ENCODE measurements around the gene VMO1.
A peak's percentile ranks its signal among the peaks of the same experiment; 100 is the strongest.
"Not testable (repeated sequence)": the region's sequence is repeated elsewhere in the genome, so short reads cannot be mapped to it uniquely, and the experiment has no call there.

The VMO1 gene, protein sequence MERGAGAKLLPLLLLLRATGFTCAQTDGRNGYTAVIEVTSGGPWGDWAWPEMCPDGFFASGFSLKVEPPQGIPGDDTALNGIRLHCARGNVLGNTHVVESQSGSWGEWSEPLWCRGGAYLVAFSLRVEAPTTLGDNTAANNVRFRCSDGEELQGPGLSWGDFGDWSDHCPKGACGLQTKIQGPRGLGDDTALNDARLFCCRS

DNA sequence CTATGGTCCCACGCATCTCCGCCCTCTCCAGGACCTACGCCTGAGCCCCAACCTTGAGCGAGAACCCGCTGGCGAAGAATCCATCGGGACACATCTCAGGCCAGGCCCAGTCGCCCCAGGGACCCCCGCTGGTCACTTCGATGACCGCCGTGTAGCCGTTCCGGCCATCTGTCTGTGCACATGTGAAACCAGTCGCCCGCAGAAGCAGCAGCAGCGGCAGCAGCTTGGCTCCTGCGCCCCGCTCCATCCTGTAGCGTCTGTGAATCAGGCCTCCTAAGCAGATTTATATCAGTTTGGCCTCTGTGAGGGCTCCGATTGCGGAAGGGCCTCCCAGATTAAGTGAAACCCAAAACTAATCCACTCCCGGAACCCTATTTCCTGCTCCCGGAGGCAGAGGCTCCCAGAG lies at the start of gene VMO1:
Gene VMO1 (minus strand): TSS at position 259 of the 406 bp plus-strand sequence. CDS start 12 bp downstream, at position 247.
- DNase-seq (ENCODE audit: low spot score): peak; percentile 42

DNA sequence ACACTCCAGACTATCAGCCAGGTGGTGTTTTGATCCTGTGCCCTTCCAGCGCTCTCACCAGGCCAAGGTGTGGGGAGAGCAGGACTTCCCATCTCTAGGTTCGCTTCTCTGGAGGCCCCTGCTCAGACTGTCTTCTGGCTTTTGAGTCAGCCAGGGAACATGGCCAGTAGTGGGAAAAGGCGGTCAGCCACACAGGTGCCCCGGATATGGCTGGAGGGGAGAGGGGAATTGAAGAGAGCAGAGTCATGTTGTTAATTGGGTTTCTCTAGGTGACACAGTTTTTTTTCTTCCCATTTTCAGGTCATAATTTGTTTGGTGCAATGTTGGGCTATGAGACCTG lies 48.5 kb upstream of the VMO1 start:
- no peak for DNase-seq (ENCODE audit: low spot score)

DNA sequence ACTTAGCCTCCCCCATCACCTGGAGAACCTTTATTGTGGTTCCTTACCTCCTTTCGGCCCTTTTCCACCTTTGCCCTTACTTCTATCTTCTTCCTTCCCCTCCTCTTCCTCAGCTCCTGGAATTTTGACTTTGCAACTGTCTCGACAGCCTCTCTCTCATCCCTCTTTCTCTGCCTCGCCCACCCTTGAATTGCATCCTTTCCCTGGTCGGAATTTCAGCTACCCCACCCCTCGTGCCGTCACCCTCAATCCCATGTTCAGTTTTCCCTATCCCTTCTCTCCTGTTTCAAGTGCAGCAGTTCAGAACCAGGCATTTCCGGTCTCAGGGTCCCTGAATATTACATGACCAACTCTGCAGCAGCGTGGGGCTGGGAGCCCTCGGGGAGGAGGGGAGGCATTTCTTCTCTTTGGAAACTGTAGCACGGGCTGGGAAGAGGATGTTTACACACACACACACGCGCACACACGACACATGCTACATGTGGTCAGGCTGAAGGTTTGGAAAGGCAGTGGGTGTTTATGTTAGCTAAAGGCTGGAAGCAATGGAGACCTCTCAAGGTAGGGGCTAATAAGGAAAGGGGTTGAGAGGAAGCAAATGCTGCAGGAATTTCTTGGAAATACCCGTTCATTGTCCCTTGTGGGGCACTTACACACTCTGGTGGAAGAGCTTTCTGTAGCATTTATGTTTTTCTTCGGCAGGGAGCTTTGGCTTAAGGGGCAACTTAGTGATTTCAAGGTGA lies 47.9 kb upstream of the VMO1 start:
- DNase-seq (ENCODE audit: low spot score): peak; percentile 46

DNA sequence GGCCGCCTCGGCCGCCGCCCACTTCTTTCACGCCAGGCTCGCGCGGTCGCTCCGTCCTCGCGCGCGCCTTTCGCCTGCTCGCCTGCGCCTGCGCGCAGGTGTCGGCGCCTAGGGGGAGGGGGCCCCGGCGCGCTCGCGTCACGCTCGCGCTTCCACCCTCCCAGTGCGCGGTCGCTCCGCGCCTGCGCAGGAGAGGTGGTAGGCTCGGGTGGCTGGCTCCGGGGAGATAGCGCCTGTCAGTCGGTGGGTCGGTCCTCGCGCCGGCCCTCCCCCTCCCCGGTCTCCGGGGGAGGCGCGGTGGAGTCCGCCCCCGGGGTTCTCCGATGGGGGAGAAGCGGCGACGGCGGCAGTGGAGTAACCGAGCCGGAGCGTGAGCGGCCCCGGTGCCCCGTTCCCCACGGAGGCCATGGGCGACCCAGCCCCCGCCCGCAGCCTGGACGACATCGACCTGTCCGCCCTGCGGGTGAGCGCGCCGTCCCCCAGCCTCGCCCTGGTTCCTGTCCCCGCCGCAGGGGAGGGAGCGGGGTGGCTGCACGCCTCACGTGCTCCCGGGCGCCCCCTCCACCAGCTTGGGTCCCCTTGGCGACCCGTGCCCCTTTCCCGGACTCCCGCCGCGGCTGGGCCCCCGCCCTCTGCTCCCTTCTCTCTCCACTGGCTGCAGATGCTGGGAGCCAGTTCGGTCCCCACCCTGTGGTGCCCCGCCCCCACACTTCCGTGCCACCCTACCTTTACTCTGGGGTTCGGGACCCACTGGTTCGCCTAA lies 47.2 kb upstream of the VMO1 start, which contains the start of gene MINK1:
Gene MINK1 (plus strand): TSS at position 163 of the 763 bp plus-strand sequence. CDS start 244 bp downstream, at position 407.
- DNase-seq (ENCODE audit: low spot score): peak; percentile 100

DNA sequence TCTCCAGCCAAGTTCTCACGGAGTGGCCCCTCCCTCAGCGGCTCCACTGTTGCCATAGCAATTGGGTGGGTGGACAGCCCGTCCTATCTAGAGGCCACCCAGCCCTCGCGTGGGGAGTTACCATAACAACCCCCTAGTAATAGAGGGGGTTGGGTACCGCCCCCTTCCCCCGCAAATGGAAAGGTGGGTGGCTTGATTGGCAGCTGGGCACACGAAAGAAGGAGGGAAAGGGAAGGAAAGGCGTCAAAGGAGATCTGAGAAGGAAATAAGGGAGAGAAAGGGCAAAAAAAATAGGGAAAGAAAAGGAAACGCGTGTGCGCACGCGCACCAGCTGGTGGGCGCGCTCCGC lies 46.6 kb upstream of the VMO1 start:
- DNase-seq (ENCODE audit: low spot score): not testable (repeated sequence)

DNA sequence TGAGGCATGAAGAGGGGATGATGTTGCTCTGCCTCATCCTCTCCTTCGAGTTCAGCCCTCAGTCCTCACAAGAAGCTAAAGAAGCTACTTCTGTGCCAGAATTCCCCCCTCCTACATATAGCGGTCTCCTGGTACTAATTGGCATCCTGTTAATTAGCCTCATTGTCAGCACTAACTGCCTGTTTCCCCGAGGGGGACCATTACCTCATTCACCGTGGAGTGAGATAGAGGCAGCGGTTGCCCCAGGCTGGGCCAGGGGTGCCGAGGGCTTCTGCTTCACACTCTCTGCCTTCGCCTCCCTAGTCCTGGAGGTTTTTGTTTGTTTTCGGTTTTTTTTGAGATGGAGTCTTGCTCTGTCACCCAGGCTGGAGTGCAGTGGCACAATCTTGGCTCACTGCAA lies 41.2 kb upstream of the VMO1 start:
- no peak for DNase-seq (ENCODE audit: low spot score)

DNA sequence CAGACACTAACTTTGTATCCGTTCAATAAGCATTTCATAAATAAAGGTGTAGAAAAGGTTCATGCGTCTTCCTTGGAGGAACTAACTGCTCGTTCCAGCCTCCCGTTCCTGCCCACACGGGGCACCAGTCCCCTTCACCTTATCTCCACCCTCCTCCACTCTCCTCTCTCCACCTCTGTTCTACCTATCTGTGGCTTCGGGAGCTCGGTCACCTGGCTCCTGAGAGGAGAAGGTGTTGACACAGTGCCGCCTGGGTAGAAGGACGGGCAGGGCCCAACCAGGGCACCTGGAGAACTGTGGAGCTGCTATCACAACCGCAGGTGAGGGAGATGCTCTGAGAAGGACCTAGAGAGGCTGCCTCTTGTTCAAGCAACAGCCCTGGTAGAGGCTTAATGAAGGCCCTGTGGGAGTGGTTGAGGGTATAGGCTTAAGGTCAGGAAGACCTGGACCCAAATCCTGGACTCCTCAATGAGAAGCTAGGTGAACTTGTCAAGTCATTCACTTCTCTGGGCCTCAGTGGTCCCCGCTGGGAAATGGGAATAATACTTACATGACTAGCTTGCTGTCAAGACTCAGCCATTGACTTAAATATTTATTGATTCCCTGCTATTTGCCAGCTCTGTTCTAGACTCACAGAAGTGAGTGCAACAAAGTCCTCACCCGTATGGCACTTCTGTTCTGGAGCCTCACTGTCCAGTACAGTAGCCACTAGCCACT lies 37.4 kb upstream of the VMO1 start:
- no peak for DNase-seq (ENCODE audit: low spot score)

DNA sequence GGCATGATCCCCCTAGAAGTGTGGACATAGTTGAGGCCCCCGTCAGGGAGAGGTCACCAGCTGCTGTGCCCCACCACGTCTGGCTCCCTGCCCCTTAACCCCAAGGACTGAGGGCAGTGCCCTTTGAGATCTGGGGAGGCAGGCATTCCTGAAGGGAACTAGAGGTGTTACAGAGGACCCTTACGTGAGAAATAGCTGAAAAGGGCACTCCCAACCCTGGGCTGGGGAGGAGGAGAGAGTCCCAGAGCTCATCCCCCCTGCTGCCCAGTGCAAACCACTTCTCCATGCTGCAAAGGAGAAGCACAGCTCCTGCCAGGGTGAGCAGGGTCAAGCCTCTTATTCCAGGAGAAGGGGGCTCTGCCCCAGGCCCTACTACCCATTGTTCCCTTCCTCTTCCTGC lies 36.7 kb upstream of the VMO1 start:
- DNase-seq (ENCODE audit: low spot score): no peak

DNA sequence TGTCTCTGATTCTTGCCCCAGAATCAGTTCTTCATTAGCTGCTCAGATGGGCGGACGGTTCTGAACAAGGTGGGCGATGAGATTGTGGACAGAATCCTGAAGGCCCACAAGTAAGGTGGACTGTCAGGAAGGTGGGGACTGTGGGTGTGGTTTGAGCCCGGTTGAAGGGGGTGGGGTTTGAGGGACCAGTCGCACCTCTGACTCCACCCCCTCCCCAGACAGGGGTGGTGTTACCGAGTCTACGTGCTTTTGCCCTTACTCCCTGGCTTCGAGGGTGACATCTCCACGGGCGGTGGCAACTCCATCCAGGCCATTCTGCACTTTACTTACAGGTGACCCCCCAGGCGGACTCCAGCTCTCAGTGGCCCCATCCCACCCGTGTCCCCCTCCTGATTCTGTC lies 32.1 kb upstream of the VMO1 start:
- no peak for DNase-seq (ENCODE audit: low spot score)

DNA sequence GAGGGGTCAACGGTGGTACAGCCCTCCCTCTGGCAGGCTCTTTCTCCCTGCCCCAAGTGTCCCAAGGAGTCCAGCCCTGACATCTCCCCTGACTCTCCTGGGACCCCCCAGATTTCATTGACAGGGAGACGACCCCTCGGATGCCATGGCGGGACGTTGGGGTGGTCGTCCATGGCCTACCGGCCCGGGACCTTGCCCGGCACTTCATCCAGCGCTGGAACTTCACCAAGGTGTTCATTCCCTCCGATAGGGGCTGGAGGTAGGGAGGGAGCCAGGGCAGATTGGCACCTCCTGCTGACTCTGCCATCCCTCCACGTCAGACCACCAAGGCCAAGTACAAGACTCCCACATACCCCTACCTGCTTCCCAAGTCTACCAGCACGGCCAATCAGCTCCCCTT lies 30.7 kb upstream of the VMO1 start:
- DNase-seq (ENCODE audit: low spot score): no peak

DNA sequence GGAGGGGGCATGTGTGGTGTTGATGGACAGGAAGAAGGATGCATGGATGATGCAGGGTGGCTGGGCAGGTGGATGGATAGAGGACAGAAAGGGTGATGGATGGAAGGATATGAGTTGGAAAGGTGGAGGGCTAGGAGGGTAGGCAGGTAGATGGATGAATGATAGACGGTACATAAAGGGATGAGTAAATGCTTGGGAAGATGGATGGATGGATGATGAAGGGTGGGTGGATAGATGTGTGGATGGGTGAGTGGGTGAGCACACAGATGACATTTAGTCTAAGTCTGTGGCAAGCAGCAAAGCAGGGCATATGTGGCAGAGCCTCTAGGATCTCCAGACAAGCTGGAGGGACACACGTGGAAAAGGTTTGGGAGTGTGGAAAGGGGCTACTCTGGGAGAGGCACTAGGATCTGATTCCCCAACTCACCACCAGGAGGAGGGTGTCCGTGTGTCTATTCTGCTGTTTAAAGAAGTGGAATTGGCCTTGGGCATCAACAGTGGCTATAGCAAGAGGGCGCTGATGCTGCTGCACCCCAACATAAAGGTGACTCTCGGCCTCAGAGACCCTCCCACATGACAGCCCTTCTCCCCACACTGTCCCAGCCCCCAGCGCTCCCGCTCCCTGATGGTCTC lies 29.0 kb upstream of the VMO1 start:
- no peak for DNase-seq (ENCODE audit: low spot score)

DNA sequence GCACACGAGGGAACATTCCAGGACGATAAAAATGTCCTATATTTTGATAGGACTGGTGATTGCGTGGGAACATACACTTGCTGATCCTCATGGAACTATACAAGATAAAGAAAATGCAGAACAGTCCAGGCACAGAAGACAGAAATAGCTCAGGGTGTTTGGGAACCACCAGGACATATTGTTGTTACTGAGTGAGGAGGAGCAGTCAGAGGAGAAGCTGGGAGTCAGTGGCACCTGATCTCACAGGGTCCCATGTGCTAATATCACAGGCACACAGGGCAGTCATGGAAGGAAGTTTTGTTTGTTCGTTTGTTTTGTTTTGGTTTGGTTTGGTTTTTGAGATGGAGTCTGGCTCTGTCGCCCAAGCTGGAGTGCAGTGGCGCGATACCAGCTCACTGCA lies 26.5 kb upstream of the VMO1 start:
- DNase-seq (ENCODE audit: low spot score): no peak

DNA sequence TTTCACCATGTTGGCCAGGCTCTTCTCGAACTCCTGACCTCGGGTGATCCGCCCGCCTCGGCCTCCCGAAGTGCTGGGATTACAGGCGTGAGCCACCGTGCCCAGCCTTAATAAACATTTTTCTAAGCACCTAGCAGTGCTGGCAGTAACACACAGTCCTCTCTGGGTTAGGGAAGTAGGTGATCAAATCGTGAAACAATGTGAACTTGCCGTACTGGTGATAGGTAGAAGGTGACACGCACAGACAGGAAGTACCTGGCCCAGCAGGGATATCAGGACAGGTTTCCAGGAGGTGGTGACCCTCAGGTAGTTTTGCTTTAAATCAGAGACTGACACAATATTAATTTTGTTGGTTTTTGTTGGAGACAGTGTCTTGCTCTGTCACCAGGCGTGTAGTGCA lies 25.3 kb upstream of the VMO1 start:
- no peak for DNase-seq (ENCODE audit: low spot score)

DNA sequence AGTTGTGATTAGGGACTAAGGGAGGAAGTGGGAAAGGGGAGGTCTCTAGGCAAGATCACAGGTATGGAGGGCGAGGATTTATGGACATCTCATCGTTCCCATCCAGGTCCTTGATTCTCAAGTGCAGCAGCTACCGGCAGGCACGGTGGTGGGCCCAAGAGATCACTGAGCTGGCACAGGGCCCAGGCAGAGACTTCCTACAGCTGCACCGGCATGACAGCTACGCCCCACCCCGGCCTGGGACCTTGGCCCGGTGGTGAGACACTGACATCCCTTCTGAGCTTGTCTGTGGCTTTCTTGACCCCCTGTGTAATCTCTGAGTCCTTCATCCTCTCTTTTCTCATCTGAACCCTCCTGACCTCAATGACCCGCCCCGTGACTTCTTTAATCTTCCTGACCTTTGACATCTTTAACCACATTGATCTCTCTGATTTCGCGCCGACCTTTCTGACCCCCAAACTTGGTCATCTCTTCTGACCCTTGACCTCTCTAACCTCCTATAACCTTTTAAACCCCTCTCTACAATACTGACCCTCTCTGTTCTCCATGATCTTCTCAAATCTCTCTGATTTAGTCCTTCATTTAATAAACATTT lies 24.6 kb upstream of the VMO1 start:
- no peak for DNase-seq (ENCODE audit: low spot score)

DNA sequence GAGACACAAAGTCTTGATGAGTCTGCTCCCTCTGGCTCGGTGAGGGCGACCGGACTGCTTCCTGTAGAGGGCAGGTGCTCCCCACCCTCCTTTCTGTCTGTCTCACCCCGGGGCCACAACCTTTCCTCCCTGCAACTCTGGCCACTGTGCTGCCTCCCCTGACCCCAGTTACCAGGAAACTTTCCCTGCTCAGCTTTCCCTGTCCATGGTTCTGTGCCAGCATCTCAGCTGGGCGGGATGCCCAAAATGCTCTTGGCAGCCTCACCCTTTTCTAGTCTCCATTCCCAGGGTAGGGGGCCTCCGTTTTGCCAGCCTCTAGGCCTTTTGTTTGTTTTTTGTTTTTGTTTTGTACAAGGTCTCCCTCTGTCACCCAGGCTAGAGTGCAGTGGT lies 22.2 kb upstream of the VMO1 start:
- DNase-seq (ENCODE audit: low spot score): no peak

DNA sequence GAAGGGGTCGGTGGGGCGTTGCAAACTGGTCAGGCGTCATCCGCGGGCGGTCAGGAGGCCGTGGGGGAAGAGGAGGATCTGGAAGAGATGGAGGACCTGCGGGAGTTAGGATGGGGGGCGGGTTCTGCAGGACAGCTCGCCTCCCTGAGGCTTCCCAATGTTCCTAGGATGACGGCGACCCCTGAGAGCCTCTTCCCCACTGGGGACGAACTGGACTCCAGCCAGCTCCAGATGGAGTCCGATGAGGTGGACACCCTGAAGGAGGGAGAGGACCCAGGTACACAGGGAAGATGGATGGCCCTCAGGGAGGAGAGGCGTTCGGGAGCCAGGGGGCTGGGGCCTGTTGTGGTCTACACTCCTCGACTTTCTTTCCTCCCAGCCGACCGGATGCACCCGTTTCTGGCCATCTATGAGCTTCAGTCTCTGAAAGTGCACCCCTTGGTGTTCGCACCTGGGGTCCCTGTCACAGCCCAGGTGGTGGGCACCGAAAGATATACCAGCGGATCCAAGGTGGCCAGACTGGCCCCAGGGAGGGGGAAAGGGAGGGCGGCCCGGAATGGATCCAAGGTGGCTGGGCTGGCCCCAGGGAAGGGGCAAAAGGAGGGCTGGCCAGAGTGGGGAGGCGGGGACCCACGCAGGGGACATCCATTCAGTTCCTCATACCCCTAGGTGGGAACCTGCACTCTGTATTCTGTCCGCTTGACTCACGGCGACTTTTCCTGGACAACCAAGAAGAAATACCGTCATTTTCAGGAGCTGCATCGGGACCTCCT lies 21.6 kb upstream of the VMO1 start:
- DNase-seq (ENCODE audit: low spot score): peak; percentile 54

DNA sequence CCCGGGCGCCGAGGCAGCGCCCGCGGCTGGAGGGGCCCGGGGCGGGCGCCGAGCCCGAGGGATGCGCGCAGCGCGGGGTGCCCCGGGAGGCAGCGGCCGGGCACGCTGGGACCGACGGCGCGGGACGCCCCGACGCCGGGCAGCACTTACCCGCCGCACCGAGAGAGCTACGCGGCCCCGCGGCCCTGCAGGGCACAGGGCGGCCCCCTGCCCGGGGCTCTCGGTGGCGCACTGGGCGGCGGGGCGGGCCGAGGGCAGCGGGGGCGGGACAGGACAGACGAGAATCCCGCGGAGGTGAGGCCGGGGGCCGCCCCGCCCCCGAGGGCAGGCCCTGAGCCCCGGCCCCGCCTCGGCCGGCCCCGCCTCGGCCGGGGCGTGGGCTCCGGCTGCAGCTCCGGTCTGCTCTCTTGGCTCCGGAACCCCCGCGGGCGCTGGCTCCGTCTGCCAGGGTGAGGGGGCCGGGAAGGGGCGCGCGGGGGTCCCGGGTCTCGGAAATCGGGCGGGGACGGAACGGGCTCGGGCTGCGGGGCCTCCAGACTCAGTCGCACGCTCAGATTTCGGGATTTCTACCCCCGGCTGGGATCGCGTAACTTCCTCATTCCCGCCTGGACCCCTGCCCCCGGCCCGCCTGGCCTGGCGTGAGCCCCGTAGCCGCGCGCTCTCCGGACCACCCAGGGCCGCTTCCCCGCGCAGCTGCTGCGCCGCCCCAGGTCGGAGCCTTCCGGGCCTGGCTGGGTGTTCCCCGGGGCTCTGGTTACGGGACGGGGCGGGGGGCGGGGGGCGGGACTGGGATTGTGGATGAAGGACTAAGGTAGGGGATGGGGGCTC lies 20.8 kb upstream of the VMO1 start, which contains the start of gene PLD2:
Gene PLD2 (plus strand): TSS at position 376 of the 828 bp plus-strand sequence. CDS start 621 bp downstream, outside the sequence.
- DNase-seq (ENCODE audit: low spot score): peak; percentile 100

DNA sequence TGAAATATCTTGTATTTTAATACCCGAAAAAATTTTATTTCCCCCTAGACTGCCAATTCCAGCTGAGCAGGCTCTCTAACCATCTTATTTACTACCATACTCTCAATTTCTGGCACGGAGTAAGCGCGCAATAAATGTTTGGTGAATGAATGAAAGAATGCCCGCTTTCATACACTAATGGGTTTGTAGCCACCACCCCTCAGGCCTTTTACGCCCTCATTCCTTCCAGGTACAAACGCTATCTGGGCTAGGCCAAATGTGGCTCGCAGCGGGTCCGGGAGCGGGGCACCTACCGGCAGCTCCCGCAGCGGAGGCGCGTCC lies 20.3 kb upstream of the VMO1 start:
- DNase-seq (ENCODE audit: low spot score): no peak

DNA sequence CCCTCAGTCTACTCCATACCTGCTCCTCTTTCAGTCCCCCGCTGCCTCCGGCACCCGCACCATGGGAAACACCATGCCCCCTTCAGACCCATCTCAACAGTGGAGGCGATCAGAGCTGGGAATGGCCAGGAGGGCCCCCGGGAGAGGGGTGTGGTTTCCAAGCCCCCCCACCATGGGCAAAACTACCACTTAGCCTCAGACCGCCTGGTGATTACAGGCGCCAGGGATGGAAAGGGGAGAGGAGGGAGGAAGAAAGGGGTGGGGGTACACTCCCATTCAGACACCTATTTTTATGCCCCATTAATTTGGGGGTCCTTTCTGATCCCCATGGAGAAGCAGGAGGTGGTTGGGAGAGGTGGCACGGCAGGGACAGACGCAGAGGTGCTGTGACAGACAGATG lies 16.1 kb upstream of the VMO1 start, which contains the start of gene C17orf114:
Gene C17orf114 (minus strand): TSS at position 101 of the 400 bp plus-strand sequence.
- DNase-seq (ENCODE audit: low spot score): no peak
